B cell (primary cell): Measurements from ENCODE around the gene G6PD.

Source experiments
- EZH2 ChIP-seq: IDR thresholded peaks from 2 replicates; pipeline ENCODE4 v1.6.1; 2012; ENCODE audit warnings: borderline replicate concordance, low read depth, mild to moderate bottlenecking, moderate library complexity, low read length; ENCODE audit not compliant: insufficient read depth, poor library complexity, severe bottlenecking
- TF ChIP-seq, protein P1 (sequence below): fragments of 200-600 bp; IDR thresholded peaks from one replicate; pipeline ENCODE4 v1.8.0; 2022; ENCODE audit warnings: antibody characterized with exemption, mild to moderate bottlenecking

DNA sequence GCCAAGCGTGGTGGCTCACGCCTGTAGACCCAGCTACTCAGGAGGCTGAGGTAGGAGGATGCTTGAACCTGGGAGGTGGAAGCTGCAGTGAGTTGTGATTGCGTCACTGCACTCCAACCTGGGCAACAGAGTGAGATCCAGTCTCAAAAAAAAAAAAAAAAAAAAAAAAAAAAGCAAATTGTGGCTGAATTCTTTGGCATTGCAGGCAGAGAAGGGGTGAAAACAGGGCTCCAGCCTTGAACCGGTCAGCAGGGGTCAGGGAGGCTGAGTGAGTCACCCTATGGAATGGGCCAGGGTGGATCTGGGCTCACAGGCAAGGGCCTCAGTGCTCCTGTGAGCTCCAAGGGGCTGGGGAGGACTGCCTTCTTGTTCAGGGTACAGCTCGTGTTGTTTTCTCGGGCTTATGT lies 17.4 kb downstream of the G6PD start:
- TF ChIP-seq, protein P1, sequence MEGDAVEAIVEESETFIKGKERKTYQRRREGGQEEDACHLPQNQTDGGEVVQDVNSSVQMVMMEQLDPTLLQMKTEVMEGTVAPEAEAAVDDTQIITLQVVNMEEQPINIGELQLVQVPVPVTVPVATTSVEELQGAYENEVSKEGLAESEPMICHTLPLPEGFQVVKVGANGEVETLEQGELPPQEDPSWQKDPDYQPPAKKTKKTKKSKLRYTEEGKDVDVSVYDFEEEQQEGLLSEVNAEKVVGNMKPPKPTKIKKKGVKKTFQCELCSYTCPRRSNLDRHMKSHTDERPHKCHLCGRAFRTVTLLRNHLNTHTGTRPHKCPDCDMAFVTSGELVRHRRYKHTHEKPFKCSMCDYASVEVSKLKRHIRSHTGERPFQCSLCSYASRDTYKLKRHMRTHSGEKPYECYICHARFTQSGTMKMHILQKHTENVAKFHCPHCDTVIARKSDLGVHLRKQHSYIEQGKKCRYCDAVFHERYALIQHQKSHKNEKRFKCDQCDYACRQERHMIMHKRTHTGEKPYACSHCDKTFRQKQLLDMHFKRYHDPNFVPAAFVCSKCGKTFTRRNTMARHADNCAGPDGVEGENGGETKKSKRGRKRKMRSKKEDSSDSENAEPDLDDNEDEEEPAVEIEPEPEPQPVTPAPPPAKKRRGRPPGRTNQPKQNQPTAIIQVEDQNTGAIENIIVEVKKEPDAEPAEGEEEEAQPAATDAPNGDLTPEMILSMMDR: no peak
- TF ChIP-seq EZH2: no peak
